ENCODE measurements around the gene KCNE1. TPM values are rescaled to one million over a fixed set of nuclear protein-coding genes. Genes with fewer than 3 reads are reported as not detected.

Gene KCNE1
- 0.83 and 0.90 TPM in 2 replicates for total RNA-seq (2012; rRNA removed)
- polyA plus RNA-seq (2012; rRNA removed): 0.37 and 0.46 TPM in 2 replicates
- 0.22 and 0.25 TPM in 2 replicates for polyA plus RNA-seq (2012; cell fraction: cytosol; rRNA removed)
- 0.92 and 1.2 TPM in 2 replicates for polyA plus RNA-seq (2012; cell fraction: nucleus; rRNA removed; ENCODE audit: low replicate concordance)
- Bru-seq, nascent RNA: percentile 37 among the genes with signal in this experiment
- percentile 24 among the genes with signal in this experiment for BruChase-seq, experiment 1, labeled RNA remaining after a 6-hour chase
- BruChase-seq, experiment 2, labeled RNA remaining after a 2-hour chase: percentile 24 among the genes with signal in this experiment
- long read RNA-seq: 0 reads

DNA sequence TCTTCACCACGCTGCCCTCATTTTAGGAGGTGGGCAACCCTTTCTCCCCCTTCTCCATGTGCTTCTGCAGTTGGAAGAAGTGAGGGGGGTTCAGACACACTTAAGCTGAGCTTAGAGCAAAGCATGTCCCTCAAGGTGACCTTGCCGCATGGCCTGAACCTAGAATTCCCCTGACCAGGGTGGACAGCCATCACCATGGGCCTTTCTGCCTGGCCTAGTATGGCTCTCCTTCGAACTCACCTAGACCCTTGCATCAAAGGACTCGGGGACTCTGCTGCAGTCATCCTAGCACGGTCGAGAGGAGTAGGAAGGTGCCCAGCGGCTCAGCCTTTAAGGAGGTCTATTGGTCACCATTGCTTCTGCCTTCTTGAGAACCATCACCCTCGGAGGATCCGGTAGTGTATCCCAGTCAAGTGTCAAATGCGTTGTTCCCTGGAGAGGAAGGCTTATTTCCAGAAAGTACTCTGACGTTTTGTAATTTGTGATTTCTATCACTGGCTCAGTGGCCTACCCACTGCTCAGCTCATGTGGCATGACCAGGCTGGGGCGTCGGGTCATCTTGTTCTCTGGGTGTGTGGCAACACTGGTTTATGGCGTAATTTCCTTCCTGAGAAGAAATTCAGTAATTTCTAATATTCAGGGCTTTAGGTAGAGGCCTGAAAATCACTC, at the start of gene KCNE1:
Gene KCNE1 (minus strand): TSS at position 424 of the 669 bp plus-strand sequence. CDS start 62,576 bp downstream, outside the sequence.
- no peak for ATAC-seq (ENCODE audit: low read depth)
- CTCF ChIA-PET: interaction anchor here (1.3 to 3.0 kb wide), 2 partner anchors 71 to 82 kb away, joined by 4 to 25 read pairs; no protein-coding TSS in a partner anchor
- 94% methylated on average over 6 of the region's 14 CpGs; no CpG with 5 or more reads in 1 of the 2 experiments for WGBS, 2 experiments (ENCODE audit: extremely low coverage in 2 of 2, insufficient read length in 1 of 2)

More for the DNA sequence above, at the start of gene KCNE1:
- intact Hi-C loops (cut with micrococcal nuclease) (no loop called here), in situ Hi-C loops (cut with MboI; ENCODE audit: low sequenced_read_pairs) (no loop called here), dilution Hi-C loops (cut with HindIII; ENCODE audit: low sequenced_read_pairs, unreplicated experiment) (no loop called here)
- Histone ChIP-seq H2BK120ac (ENCODE audit: low read depth, low read length) (no peak within 1 kb of the TSS), H3K36me3 (ENCODE audit: control insufficient read depth, insufficient read depth, low read length) (0 out of 2 replicates have a peak, but pooled peaks cover 3% of the 10 kb centered on the region), H2BK15ac (ENCODE audit: low read depth, low read length) (no peak within 1 kb of the TSS), H3K79me1 (ENCODE audit: low read depth in 1 of 2, low read length in 2 of 2) (peaks cover 0 to 3% of the 10 kb centered on the region in 2 experiments; a peak in 1 of 4 replicates), H4K8ac (ENCODE audit: low read depth in 2 of 2, low read length in 2 of 2) (no peak within 1 kb of the TSS), H4K91ac (ENCODE audit: insufficient read depth, low read depth, low read length) (no peak within 1 kb of the TSS), H3K9ac (ENCODE audit: low read depth, low read length) (no peak within 1 kb of the TSS), H3K27ac (ENCODE audit: insufficient read depth, low read length) (no peak within 1 kb of the TSS), H3K4ac (ENCODE audit: low read depth, low read length) (no peak within 1 kb of the TSS; the same call in 1 of the 2 replicates), H3K27me3 (ENCODE audit: control insufficient read depth, insufficient read depth, low read length) (no peaks in the 10 kb centered on the region), H4K20me1 (ENCODE audit: insufficient read depth, low read length) (0 out of 2 replicates have a peak, but pooled peaks cover 3% of the 10 kb centered on the region), H2AFZ (replicated peaks; ENCODE audit: low read length, poor library complexity) (no peak within 1 kb of the TSS), H3K4me1 (ENCODE audit: control insufficient read depth, insufficient read depth, low read length) (peaks cover 1% of the 10 kb centered on the region; the same call in 1 of the 2 replicates), H2BK20ac (ENCODE audit: low read depth, low read length) (no peak within 1 kb of the TSS), H3K9me3 (ENCODE audit: control insufficient read depth, insufficient read depth, low read length) (no peaks in the 10 kb centered on the region), H3K18ac (ENCODE audit: low read depth, low read length) (no peak within 1 kb of the TSS), H3K56ac (ENCODE audit: extremely low read depth, insufficient read depth, low read length) (no peak within 1 kb of the TSS), H3K14ac (replicated peaks; ENCODE audit: low read depth, low read length) (no peak within 1 kb of the TSS), H3K4me3 (ENCODE audit: insufficient read depth, low read depth, low read length) (no peak within 1 kb of the TSS), H3K4me2 (ENCODE audit: low read depth, low read length) (no peak within 1 kb of the TSS), H2AK5ac (ENCODE audit: low read depth, low read length) (peak within 1 kb of the TSS; percentile 36; the same call in 1 of the 2 replicates), H3K9me1 (ENCODE audit: insufficient read depth, low read length) (peaks cover 7% of the 10 kb centered on the region; the same call in 1 of the 2 replicates), H2AK9ac (replicated peaks; ENCODE audit: low read depth, low read length, poor library complexity) (no peak within 1 kb of the TSS), H3K23ac (ENCODE audit: low read depth, low read length) (no peak within 1 kb of the TSS), H2BK5ac (ENCODE audit: low read depth, low read length, poor library complexity, severe bottlenecking) (no peak within 1 kb of the TSS), H4K5ac (ENCODE audit: low read depth, low read length) (no peak within 1 kb of the TSS)
- DNase-seq: no peak
- no TSS peak for BruUV-seq (replicated peaks)
- POLR2A ChIA-PET (ENCODE audit: unreplicated experiment): no interaction called here
- TF ChIP-seq, protein P1, sequence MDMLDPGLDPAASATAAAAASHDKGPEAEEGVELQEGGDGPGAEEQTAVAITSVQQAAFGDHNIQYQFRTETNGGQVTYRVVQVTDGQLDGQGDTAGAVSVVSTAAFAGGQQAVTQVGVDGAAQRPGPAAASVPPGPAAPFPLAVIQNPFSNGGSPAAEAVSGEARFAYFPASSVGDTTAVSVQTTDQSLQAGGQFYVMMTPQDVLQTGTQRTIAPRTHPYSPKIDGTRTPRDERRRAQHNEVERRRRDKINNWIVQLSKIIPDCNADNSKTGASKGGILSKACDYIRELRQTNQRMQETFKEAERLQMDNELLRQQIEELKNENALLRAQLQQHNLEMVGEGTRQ (IDR thresholded peaks at IDR 0.05; ENCODE audit: low read depth, low read length): no peak
- no peak for TF ChIP-seq ELK1 (IDR thresholded peaks at IDR 0.05; ENCODE audit: borderline replicate concordance, low read depth, low read length)
- peak; percentile 50 for TF ChIP-seq CEBPB (IDR thresholded peaks at IDR 0.05; ENCODE audit: low read depth, low read length)
- no peak for TF ChIP-seq RAD21 (IDR thresholded peaks at IDR 0.05; ENCODE audit: low read length)
